CD4-positive, alpha-beta T cell treated with Interleukin-4 for 4 hours (primary cell): ENCODE data around the gene ITGBL1.
A peak's percentile ranks its signal among the peaks of the same experiment; 100 is the strongest.

Source experiments
- DNase-seq: peaks from one replicate; pipeline ENCODE4 v3.0.0-alpha.2; 2020

The ITGBL1 gene

GRCh38 chr13:101757446-101758039 is 305.1 kb downstream of the ITGBL1 start:
- peak; percentile 40 for DNase-seq

DNA sequence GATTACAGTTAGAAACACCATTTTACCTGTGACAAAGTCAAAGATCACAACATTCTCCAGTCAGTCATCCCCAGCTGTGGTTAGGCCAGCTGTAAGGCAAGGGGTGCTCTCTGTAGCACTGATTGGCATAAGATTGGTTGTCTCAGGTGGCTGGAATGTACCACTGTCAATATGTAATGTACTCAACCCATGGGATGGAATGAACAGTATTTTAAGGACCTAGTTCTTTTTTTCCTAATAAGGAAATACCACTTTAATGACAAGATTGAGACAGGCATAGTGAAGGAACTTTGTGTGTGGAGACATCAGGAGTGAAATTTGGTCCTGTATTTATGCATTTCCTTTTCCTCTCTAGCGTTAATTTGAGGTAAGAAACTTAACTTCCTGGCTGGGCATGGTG is 310.7 kb downstream of the ITGBL1 start:
- no peak for DNase-seq
